B cell (primary cell): ENCODE measurements around the gene ADCY2. TPM values are rescaled to one million over a fixed set of nuclear protein-coding genes. Genes with fewer than 3 reads are reported as not detected.

ENCODE experiments used
- ATAC-seq: fragments of 200-7000 bp; cut with Tn5 transposase; one replicate; pipeline ENCODE4 v1.10.0; 2021; ENCODE audit warnings: low read depth, mild to moderate bottlenecking, moderate number of reproducible peaks, moderate library complexity
- CTCF ChIA-PET: fragments of 350-600 bp; sonication (Branson Sonifier 250); formaldehyde crosslinking; loops from one replicate; lab custom pipeline; 2021; ENCODE audit warnings: antibody characterized with exemption, inconsistent platforms; lab: Charles Lee
- POLR2A ChIA-PET: fragments of 350-600 bp; sonication (Branson Sonifier 250); formaldehyde crosslinking; loops from one replicate; lab custom pipeline; 2021; ENCODE audit warnings: antibody characterized with exemption; lab: Charles Lee
- DNase-seq: peaks from one replicate; pipeline ENCODE4 v3.0.0; 2013
- H2AFZ ChIP-seq: 2 replicates; pipeline ENCODE4 v1.6.1; 2012; ENCODE audit warnings: mild to moderate bottlenecking, low read depth, low read length; ENCODE audit not compliant: insufficient read depth, poor library complexity, severe bottlenecking
- H3K27ac ChIP-seq, 2 donors: 1 replicate in 1 of 2; 2 replicates in 1 of 2; pipeline ENCODE4 v1.5.1; 2012 to 2013; ENCODE audit warnings: low read length in 2 of 2, mild to moderate bottlenecking in 2 of 2, moderate library complexity in 1 of 2
- H3K27me3 ChIP-seq, 4 experiments: fragments of 200-600 bp in 1 of 4; sonication (generic) in 1 of 4; replicated peaks in 1 of 4; 1 replicate in 2 of 4; 2 replicates in 2 of 4; pipeline versions ENCODE4 v1.6.1 to v1.7.0; 2013 to 2016; ENCODE audit warnings: low read length in 3 of 4, mild to moderate bottlenecking in 2 of 4, mixed read lengths in 1 of 4, moderate library complexity in 1 of 4; ENCODE audit not compliant: insufficient read depth in 4 of 4, control insufficient read depth in 3 of 4; ENCODE audit errors: control extremely low read depth in 1 of 4
- H3K36me3 ChIP-seq, 2 experiments: replicated peaks in 1 of 2; 1 replicate in 1 of 2; 2 replicates in 1 of 2; pipeline versions ENCODE4 v1.6.1 to v1.7.1; 2013; ENCODE audit warnings: low read length in 1 of 2; ENCODE audit not compliant: insufficient read depth in 2 of 2, control insufficient read depth in 1 of 2; ENCODE audit errors: control extremely low read depth in 1 of 2, extremely low read depth in 1 of 2
- H3K4me1 ChIP-seq, 2 donors: fragments of 200-600 bp in 1 of 2; sonication (generic) in 1 of 2; 1 replicate in 1 of 2; 2 replicates in 1 of 2; pipeline versions ENCODE4 v1.5.1 to v1.6.1; 2013 to 2017; ENCODE audit warnings: low read length in 2 of 2; ENCODE audit not compliant: control insufficient read depth in 2 of 2, insufficient read depth in 2 of 2
- H3K4me2 ChIP-seq: replicated peaks from 2 replicates; pipeline ENCODE3; 2012; ENCODE audit warnings: mild to moderate bottlenecking, low read depth, low read length; ENCODE audit not compliant: poor library complexity, severe bottlenecking
- H3K4me3 ChIP-seq, 5 experiments: fragments of 200-600 bp in 1 of 5; sonication (generic) in 1 of 5; 1 replicate in 3 of 5; 2 replicates in 2 of 5; pipeline versions ENCODE4 v1.5.1 to v1.7.0; 2011 to 2016; ENCODE audit warnings: low read length in 4 of 5, mild to moderate bottlenecking in 4 of 5, low read depth in 2 of 5, control low read depth in 1 of 5, moderate library complexity in 1 of 5; ENCODE audit not compliant: insufficient read depth in 1 of 5; ENCODE audit errors: control extremely low read depth in 1 of 5, extremely low read depth in 1 of 5
- H3K79me2 ChIP-seq: fragments of 200-600 bp; sonication (generic); one replicate; pipeline ENCODE4 v1.6.0; 2016; ENCODE audit warnings: low read length; ENCODE audit not compliant: control insufficient read depth, insufficient read depth
- H3K9ac ChIP-seq: fragments of 200-600 bp; sonication (generic); 2 replicates; pipeline ENCODE4 v1.6.1; 2017; ENCODE audit warnings: mild to moderate bottlenecking, low read length, moderate library complexity
- H3K9me3 ChIP-seq, 3 donors: one replicate each; pipeline versions ENCODE4 v1.6.1 to v1.7.1; 2013; ENCODE audit warnings: low read length in 2 of 3; ENCODE audit not compliant: control insufficient read depth in 2 of 3, insufficient read depth in 1 of 3; ENCODE audit errors: control extremely low read depth in 1 of 3
- H4K20me1 ChIP-seq: 2 replicates; pipeline ENCODE4 v1.6.0; 2012; ENCODE audit warnings: mild to moderate bottlenecking, low read length; ENCODE audit not compliant: insufficient read depth, control insufficient read depth, poor library complexity, severe bottlenecking
- H3K27ac Mint-ChIP-seq: one replicate; pipeline ENCODE4 v1.8.0; 2021; ENCODE audit warnings: mixed read lengths
- H3K27me3 Mint-ChIP-seq: one replicate; pipeline ENCODE4 v1.8.0; 2021; ENCODE audit warnings: mixed read lengths
- H3K4me1 Mint-ChIP-seq: one replicate; pipeline ENCODE4 v1.8.0; 2021; ENCODE audit warnings: mixed read lengths
- H3K4me3 Mint-ChIP-seq: one replicate; pipeline ENCODE4 v1.8.0; 2021; ENCODE audit warnings: mixed read lengths
- H3K9me3 Mint-ChIP-seq: one replicate; pipeline ENCODE4 v1.8.0; 2022; ENCODE audit warnings: mixed read lengths; ENCODE audit not compliant: insufficient read depth
- EZH2 ChIP-seq: IDR thresholded peaks from 2 replicates; pipeline ENCODE4 v1.6.1; 2012; ENCODE audit warnings: borderline replicate concordance, low read depth, mild to moderate bottlenecking, moderate library complexity, low read length; ENCODE audit not compliant: insufficient read depth, poor library complexity, severe bottlenecking
- WGBS: methylation state at CpG from one replicate; pipeline ENCODE4 v1.1.5; 2013; ENCODE audit warnings: missing lambda C conversion rate; ENCODE audit not compliant: insufficient coverage; 5-methylcytosine and 5-hydroxymethylcytosine counted together
- intact Hi-C: fragments of 100-400 bp; cut with micrococcal nuclease; formaldehyde crosslinking; loops from one replicate; pipeline ENCODE4 v1.10.0; 2022
- polyA plus RNA-seq: library from polyadenylated mRNA; depleted of rRNA; stranded (reverse); fragments of >200 nt; gene quantifications from 2 replicates; pipeline ENCODE4 v1.2.3, GENCODE V29; 2012
- total RNA-seq, 2 donors: library from RNA; stranded (reverse); fragments of 120-200 nt in 1 of 2; gene quantifications; 1 replicate in 1 of 2; 2 replicates in 1 of 2; pipeline versions ENCODE4 v1.2.3 to v1.2.4, GENCODE V29; 2013 to 2022
- TF ChIP-seq, protein P1 (sequence below): fragments of 200-600 bp; IDR thresholded peaks from one replicate; pipeline ENCODE4 v1.8.0; 2022; ENCODE audit warnings: antibody characterized with exemption, mild to moderate bottlenecking

ADCY2 gene
- total and polyA plus RNA-seq, 2 donors (not counting 1 experiment from before 2014, with no cell fraction given) = not detected

DNA sequence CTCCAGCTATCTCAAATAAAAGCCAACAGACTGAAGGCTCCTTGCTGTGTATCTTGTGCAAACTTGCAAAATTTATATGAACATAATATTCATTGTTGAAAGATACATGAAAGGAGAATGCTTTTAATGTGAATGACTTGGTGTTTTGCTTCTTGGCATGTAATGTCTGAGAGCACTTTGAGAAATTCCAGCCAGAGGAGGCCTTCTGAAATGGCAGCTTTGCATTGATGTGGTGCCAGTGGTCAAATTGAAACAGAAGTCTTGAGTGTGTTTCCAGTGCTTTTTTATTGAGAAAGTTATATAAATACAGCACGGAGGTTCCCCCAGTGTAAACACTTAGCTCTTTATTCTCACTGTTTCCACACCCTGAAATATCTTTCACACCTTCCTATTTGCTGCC, 182.1 kb downstream of the ADCY2 start:
- Histone ChIP-seq H3K9ac (no peak overlapping the region), H3K27me3 (no peaks in the 10 kb centered on the region), H2AFZ (no peak overlapping the region), H3K79me2 (no peaks in the 10 kb centered on the region), H3K27ac (no peak overlapping the region), H3K4me3 (no peak overlapping the region), H4K20me1 (no peaks in the 10 kb centered on the region), H3K4me2 (no peak overlapping the region), H3K9me3 (no peaks in the 10 kb centered on the region), H3K4me1 (no peaks in the 10 kb centered on the region), H3K36me3 (no peaks in the 10 kb centered on the region)
- no peak for TF ChIP-seq EZH2
- TF ChIP-seq, protein P1, sequence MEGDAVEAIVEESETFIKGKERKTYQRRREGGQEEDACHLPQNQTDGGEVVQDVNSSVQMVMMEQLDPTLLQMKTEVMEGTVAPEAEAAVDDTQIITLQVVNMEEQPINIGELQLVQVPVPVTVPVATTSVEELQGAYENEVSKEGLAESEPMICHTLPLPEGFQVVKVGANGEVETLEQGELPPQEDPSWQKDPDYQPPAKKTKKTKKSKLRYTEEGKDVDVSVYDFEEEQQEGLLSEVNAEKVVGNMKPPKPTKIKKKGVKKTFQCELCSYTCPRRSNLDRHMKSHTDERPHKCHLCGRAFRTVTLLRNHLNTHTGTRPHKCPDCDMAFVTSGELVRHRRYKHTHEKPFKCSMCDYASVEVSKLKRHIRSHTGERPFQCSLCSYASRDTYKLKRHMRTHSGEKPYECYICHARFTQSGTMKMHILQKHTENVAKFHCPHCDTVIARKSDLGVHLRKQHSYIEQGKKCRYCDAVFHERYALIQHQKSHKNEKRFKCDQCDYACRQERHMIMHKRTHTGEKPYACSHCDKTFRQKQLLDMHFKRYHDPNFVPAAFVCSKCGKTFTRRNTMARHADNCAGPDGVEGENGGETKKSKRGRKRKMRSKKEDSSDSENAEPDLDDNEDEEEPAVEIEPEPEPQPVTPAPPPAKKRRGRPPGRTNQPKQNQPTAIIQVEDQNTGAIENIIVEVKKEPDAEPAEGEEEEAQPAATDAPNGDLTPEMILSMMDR = no peak
- POLR2A ChIA-PET = no interaction called here
- CTCF ChIA-PET = no interaction called here
- intact Hi-C loops = no loop called here
- H3K4me1 Mint-ChIP-seq = no peaks in the 10 kb centered on the region
- no peak for ATAC-seq
- WGBS = no CpG with 5 or more reads among the region's 1 CpG
- no peak overlapping the region for H3K27ac Mint-ChIP-seq
- H3K27me3 Mint-ChIP-seq = no peaks in the 10 kb centered on the region
- no peaks in the 10 kb centered on the region for H3K9me3 Mint-ChIP-seq
- H3K4me3 Mint-ChIP-seq = no peak overlapping the region
- DNase-seq = no peak

DNA sequence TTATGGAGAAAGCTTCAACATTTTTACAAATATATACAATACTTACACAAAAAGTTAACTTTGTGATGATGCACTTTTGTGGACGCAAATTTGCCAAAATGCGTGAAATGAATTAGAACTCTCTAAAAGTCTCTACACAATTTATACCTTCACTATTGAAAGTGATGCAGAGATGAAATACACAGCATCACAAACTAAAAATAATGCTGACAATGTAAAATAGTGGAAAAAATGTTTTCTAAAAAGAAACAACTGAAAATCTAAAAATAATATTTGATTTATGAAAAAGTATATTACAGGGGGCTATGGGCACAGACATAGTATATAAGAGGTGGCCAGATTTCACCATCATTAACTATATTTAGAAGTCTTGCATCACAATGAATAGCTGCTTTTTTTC, 188.8 kb downstream of the ADCY2 start:
- no peak overlapping the region for H3K27ac ChIP-seq
- Mint-ChIP-seq H3K4me3 (no peak overlapping the region), H3K27ac (no peak overlapping the region), H3K4me1 (no peaks in the 10 kb centered on the region), H3K27me3 (no peaks in the 10 kb centered on the region), H3K9me3 (no peaks in the 10 kb centered on the region)
- H3K4me1 ChIP-seq = no peaks in the 10 kb centered on the region
- H2AFZ ChIP-seq = no peak overlapping the region
- H3K4me2 ChIP-seq = no peak overlapping the region
- no peak overlapping the region for H3K4me3 ChIP-seq
- POLR2A ChIA-PET = no interaction called here
- no peak overlapping the region for H3K9ac ChIP-seq
- no CpG with 5 or more reads among the region's 2 CpGs for WGBS
- ATAC-seq = no peak
- TF ChIP-seq EZH2 = no peak
- TF ChIP-seq, protein P1 = no peak
- H3K27me3 ChIP-seq = no peaks in the 10 kb centered on the region
- CTCF ChIA-PET = no interaction called here
- DNase-seq = no peak
- no peaks in the 10 kb centered on the region for H3K9me3 ChIP-seq
- intact Hi-C loops = no loop called here
- H3K79me2 ChIP-seq = no peaks in the 10 kb centered on the region
- H4K20me1 ChIP-seq = no peaks in the 10 kb centered on the region
- no peaks in the 10 kb centered on the region for H3K36me3 ChIP-seq
